HCT116 (cell line): ENCODE results near the gene CSK.

Experiments
- CTCF ChIP-seq, 3 experiments: fragments of 200-600 bp in 1 of 3; sonication (generic) in 1 of 3; IDR thresholded peaks in 2 of 3; conservative IDR thresholded peaks in 1 of 3; 2 replicates each; pipeline ENCODE4 v1.5.1; 2012 to 2017; ENCODE audit warnings: low read depth in 2 of 3, low read length in 2 of 3, antibody characterized with exemption in 1 of 3, borderline replicate concordance in 1 of 3, control low read depth in 1 of 3, mild to moderate bottlenecking in 1 of 3, mixed read lengths in 1 of 3, mixed run types in 1 of 3, moderate library complexity in 1 of 3; ENCODE audit not compliant: insufficient read depth in 1 of 3
- EZH2 ChIP-seq: fragments of 200-600 bp; sonication (generic); IDR thresholded peaks from 2 replicates; pipeline ENCODE4 v1.6.1; 2017; ENCODE audit warnings: antibody characterized with exemption, mixed run types
- POLR2AphosphoS5 ChIP-seq: IDR thresholded peaks from 2 replicates; pipeline ENCODE4 v1.6.1; 2011; ENCODE audit warnings: mild to moderate bottlenecking, low read depth, low read length, moderate library complexity

GRCh38 chr15:74845581-74845980 is 63.7 kb downstream of the CSK start:
- TF ChIP-seq EZH2 (no peak), POLR2AphosphoS5 (no peak), CTCF (IDR thresholded peaks at IDR 0.05 in 2 of 3, conservative IDR thresholded peaks at IDR 0.05 in 1 of 3; ENCODE audit: borderline replicate concordance in 1 of 3, insufficient read depth in 1 of 3, low read depth in 2 of 3, low read length in 2 of 3) (no peak)
